ENCODE measurements around the gene CORO1C.

CORO1C gene

DNA sequence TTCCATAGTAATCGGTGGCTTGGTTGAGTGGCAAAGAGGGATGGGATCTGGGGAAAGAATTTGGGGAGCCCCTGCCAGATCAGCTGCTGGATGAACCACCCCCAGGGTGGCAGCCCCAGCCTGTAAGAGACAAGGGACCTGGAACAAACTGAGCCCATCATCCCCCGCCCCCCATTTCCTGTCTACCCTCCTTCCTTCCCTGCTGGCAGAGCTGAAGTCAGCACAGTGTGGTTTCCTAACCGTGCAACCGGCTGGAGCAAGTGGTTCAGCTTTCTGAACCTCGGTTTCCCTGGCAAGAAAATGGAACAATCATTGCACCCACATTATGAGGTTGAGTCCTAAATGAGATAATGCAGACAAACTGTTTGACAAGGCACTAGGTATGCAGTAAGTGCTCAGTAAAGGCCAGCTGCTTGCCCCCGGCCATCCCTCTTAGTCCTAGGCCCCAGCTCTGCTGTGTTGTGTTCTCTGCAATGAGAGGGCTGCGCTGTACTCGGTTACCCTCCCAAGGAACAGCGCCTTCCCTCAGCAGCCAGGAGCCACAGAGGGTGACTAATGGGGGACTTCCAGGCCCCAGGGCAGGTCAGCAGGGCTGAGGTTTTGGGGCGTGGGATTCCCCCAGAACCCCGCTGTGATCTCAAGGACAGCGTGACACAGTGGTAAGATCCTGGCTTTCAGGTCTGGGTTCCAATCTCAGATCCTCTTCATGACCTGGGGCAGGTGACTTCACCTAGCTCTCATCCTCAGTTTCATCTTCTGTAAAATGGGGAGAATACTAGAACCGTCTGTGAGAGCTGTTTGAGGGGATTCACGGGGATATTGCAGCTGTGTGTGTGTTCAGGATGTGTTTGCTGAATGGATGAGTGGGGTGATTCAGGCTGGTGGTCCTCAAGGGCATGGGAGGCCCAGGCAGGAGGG lies 114.1 kb downstream of the CORO1C start:
- H3K4me1 ChIP-seq (ENCODE audit: control insufficient read depth in 2 of 2, insufficient read depth in 2 of 2, low read length in 2 of 2): peaks cover 3 to 13% of the 10 kb centered on the region in 2 donors
- no peaks in the 10 kb centered on the region for H3K36me3 ChIP-seq (ENCODE audit: control insufficient read depth in 2 of 2, insufficient read depth in 2 of 2, low read length in 2 of 2)
- H3K9ac ChIP-seq (ENCODE audit: low read depth in 1 of 2, low read length in 2 of 2): peak overlapping the region in 1 of 2 donors; percentile 17
- H3K4me3 ChIP-seq (ENCODE audit: low read length in 2 of 2): no peak overlapping the region
- H3K27ac ChIP-seq (ENCODE audit: low read depth in 2 of 2, low read length in 2 of 2): peak overlapping the region in 1 of 2 donors; percentile 32
- H3K9me3 ChIP-seq (ENCODE audit: control insufficient read depth in 2 of 2, low read length in 2 of 2): peaks cover 0 to 3% of the 10 kb centered on the region in 2 donors
- H3K27me3 ChIP-seq (ENCODE audit: control insufficient read depth in 2 of 2, insufficient read depth in 2 of 2, low read length in 2 of 2): no peaks in the 10 kb centered on the region

DNA sequence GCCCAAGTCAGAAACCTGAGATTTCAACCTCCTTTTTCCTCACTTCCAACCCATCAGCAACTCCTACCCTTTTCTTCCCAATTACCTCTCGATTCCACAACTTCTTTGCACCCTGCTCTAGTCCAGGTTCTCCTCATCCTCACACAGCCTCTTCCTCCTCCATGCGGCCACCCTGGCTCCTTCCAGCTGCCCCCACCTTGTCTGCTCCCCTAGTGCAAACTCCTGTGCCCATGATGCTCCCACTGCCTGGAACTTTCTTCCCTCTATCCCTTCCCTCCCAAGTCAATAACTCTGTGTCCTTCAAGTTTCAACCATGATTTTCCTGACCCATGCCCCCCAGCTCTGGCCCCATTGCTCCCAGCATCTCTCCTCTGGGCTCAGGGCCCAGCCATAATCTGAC lies 115.0 kb downstream of the CORO1C start:
- peaks cover 0 to 3% of the 10 kb centered on the region in 2 donors for H3K9me3 ChIP-seq (ENCODE audit: control insufficient read depth in 2 of 2, low read length in 2 of 2)
- peaks cover 3 to 15% of the 10 kb centered on the region in 2 donors for H3K4me1 ChIP-seq (ENCODE audit: control insufficient read depth in 2 of 2, insufficient read depth in 2 of 2, low read length in 2 of 2)
- peak overlapping the region in 1 of 2 donors; percentile 32 for H3K27ac ChIP-seq (ENCODE audit: low read depth in 2 of 2, low read length in 2 of 2)
- H3K36me3 ChIP-seq (ENCODE audit: control insufficient read depth in 2 of 2, insufficient read depth in 2 of 2, low read length in 2 of 2): no peaks in the 10 kb centered on the region
- H3K9ac ChIP-seq (ENCODE audit: low read depth in 1 of 2, low read length in 2 of 2): no peak overlapping the region
- H3K4me3 ChIP-seq (ENCODE audit: low read length in 2 of 2): no peak overlapping the region
- H3K27me3 ChIP-seq (ENCODE audit: control insufficient read depth in 2 of 2, insufficient read depth in 2 of 2, low read length in 2 of 2): no peaks in the 10 kb centered on the region

DNA sequence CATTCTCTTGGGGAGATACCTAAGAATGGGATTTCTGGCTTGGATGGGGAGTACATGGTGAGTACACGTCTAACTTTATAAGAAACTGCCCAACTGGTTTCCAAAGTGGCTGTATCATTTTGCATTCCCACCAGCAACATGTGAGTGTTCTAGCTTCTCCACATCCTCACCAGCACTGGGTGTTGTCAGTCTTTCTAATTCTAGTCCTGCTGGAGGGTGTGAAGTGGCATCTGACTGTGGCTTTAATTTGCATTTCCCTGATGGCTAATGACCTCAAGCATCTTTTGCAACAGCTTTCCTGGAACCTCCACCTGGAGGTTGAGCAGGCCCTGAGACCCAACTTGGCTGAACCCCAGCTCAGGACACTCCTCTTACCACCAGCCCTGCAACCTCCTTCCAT lies 115.4 kb downstream of the CORO1C start:
- Histone ChIP-seq H3K4me3 (ENCODE audit: low read length in 2 of 2) (no peak overlapping the region), H3K4me1 (ENCODE audit: control insufficient read depth in 2 of 2, insufficient read depth in 2 of 2, low read length in 2 of 2) (peaks cover 3 to 15% of the 10 kb centered on the region in 2 donors), H3K9me3 (ENCODE audit: control insufficient read depth in 2 of 2, low read length in 2 of 2) (peaks cover 0 to 3% of the 10 kb centered on the region in 2 donors), H3K36me3 (ENCODE audit: control insufficient read depth in 2 of 2, insufficient read depth in 2 of 2, low read length in 2 of 2) (no peaks in the 10 kb centered on the region), H3K27ac (ENCODE audit: low read depth in 2 of 2, low read length in 2 of 2) (no peak overlapping the region), H3K27me3 (ENCODE audit: control insufficient read depth in 2 of 2, insufficient read depth in 2 of 2, low read length in 2 of 2) (no peaks in the 10 kb centered on the region), H3K9ac (ENCODE audit: low read depth in 1 of 2, low read length in 2 of 2) (no peak overlapping the region)

DNA sequence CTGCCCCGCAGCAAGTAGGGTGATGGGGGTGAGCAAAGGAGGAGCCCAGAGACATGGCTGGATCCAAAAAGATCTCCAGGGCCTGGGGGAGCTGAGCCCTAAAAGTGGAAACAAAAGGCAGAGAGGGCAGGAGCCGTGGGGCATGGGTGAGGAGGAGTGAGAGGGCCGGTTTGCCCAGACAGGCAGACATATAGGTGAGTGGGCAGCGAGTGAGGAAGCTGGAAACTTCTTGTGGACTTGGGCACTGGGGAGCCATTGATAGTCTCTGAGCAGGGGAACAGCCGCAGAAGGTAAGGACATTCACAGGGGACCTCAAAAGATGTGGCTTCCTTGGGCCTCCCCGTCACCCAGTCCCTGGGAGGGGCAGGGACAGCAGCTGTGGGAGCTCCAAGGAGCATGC lies 116.7 kb downstream of the CORO1C start:
- peaks cover 3 to 15% of the 10 kb centered on the region in 2 donors for H3K4me1 ChIP-seq (ENCODE audit: control insufficient read depth in 2 of 2, insufficient read depth in 2 of 2, low read length in 2 of 2)
- H3K4me3 ChIP-seq (ENCODE audit: low read length in 2 of 2): no peak overlapping the region
- H3K36me3 ChIP-seq (ENCODE audit: control insufficient read depth in 2 of 2, insufficient read depth in 2 of 2, low read length in 2 of 2): no peaks in the 10 kb centered on the region
- H3K9me3 ChIP-seq (ENCODE audit: control insufficient read depth in 2 of 2, low read length in 2 of 2): peaks cover 0 to 3% of the 10 kb centered on the region in 2 donors
- H3K27me3 ChIP-seq (ENCODE audit: control insufficient read depth in 2 of 2, insufficient read depth in 2 of 2, low read length in 2 of 2): no peaks in the 10 kb centered on the region
- H3K9ac ChIP-seq (ENCODE audit: low read depth in 1 of 2, low read length in 2 of 2): no peak overlapping the region
- H3K27ac ChIP-seq (ENCODE audit: low read depth in 2 of 2, low read length in 2 of 2): no peak overlapping the region

DNA sequence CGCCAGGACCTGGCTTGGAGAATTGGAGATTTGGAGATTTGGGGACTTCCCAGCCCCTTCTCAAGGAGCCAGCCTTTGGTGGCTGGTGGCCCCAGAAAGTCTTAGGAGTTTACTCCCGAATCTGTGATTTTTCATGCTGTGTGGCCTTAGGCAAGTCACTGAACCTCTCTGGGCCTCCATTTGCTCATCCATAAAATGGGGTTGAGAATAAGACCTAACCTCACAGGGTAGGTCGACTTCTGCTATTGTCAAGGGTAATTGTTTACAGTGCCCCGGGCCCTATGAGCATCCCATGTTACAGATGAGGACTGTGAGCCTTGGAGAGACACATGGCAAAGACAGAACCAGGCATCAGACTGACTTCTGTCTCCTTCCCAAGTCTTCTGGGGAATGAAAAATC lies 117.3 kb downstream of the CORO1C start:
- Histone ChIP-seq H3K4me1 (ENCODE audit: control insufficient read depth in 2 of 2, insufficient read depth in 2 of 2, low read length in 2 of 2) (peaks cover 3 to 15% of the 10 kb centered on the region in 2 donors), H3K27ac (ENCODE audit: low read depth in 2 of 2, low read length in 2 of 2) (no peak overlapping the region), H3K4me3 (ENCODE audit: low read length in 2 of 2) (no peak overlapping the region), H3K36me3 (ENCODE audit: control insufficient read depth in 2 of 2, insufficient read depth in 2 of 2, low read length in 2 of 2) (no peaks in the 10 kb centered on the region), H3K9ac (ENCODE audit: low read depth in 1 of 2, low read length in 2 of 2) (no peak overlapping the region), H3K9me3 (ENCODE audit: control insufficient read depth in 2 of 2, low read length in 2 of 2) (peaks cover 0 to 3% of the 10 kb centered on the region in 2 donors), H3K27me3 (ENCODE audit: control insufficient read depth in 2 of 2, insufficient read depth in 2 of 2, low read length in 2 of 2) (no peaks in the 10 kb centered on the region)

DNA sequence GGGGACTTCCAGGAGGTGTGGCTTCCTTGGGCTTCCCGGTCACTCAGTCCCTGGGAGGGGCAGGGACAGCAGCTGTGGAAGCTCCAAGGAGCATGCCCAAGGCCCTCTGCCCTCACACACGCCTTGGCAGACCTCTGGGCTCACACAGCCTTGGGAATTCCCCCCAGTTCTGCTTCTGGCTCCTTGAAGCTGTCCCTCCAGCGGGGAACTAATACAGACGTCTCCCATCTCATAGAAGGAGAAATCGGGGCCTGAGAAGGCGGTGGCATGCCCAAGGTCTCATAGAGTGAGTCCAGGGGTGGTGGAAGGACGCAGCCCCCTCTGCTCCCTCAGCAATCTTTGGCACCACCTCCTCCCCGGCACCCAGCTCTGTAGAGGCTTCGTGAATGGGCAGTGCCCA lies 117.8 kb downstream of the CORO1C start:
- Histone ChIP-seq H3K9ac (ENCODE audit: low read depth in 1 of 2, low read length in 2 of 2) (no peak overlapping the region), H3K27me3 (ENCODE audit: control insufficient read depth in 2 of 2, insufficient read depth in 2 of 2, low read length in 2 of 2) (no peaks in the 10 kb centered on the region), H3K9me3 (ENCODE audit: control insufficient read depth in 2 of 2, low read length in 2 of 2) (peaks cover 0 to 3% of the 10 kb centered on the region in 2 donors), H3K27ac (ENCODE audit: low read depth in 2 of 2, low read length in 2 of 2) (no peak overlapping the region), H3K4me3 (ENCODE audit: low read length in 2 of 2) (no peak overlapping the region), H3K36me3 (ENCODE audit: control insufficient read depth in 2 of 2, insufficient read depth in 2 of 2, low read length in 2 of 2) (no peaks in the 10 kb centered on the region), H3K4me1 (ENCODE audit: control insufficient read depth in 2 of 2, insufficient read depth in 2 of 2, low read length in 2 of 2) (peaks cover 3 to 15% of the 10 kb centered on the region in 2 donors)

DNA sequence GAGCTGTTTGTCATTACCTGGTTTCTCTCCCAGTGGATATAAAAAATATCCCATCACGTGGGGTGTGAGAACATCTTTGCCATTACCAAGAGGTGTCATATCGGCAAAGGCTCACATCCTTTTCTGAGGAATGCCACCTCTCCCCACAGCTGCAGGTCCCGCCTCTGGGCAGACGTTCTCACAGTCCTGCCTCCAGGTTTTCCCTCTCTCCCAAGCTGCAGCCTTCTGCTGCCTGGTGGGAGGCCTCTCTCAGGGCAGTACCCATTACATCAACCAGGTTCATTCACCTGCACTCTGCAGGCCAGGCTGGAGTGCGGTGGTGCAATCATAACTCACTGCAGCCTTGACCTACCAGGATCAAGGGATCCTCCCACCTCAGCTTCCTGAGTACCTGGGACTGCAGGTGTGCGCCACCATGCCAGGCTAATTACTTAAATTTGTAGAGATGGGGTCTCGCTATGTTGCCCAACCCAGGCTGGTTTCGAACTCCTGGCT lies 118.5 kb downstream of the CORO1C start:
- Histone ChIP-seq H3K4me3 (ENCODE audit: low read length in 2 of 2) (no peak overlapping the region), H3K27ac (ENCODE audit: low read depth in 2 of 2, low read length in 2 of 2) (no peak overlapping the region), H3K9ac (ENCODE audit: low read depth in 1 of 2, low read length in 2 of 2) (no peak overlapping the region), H3K9me3 (ENCODE audit: control insufficient read depth in 2 of 2, low read length in 2 of 2) (peaks cover 0 to 3% of the 10 kb centered on the region in 2 donors), H3K36me3 (ENCODE audit: control insufficient read depth in 2 of 2, insufficient read depth in 2 of 2, low read length in 2 of 2) (no peaks in the 10 kb centered on the region), H3K4me1 (ENCODE audit: control insufficient read depth in 2 of 2, insufficient read depth in 2 of 2, low read length in 2 of 2) (peaks cover 3 to 9% of the 10 kb centered on the region in 2 donors), H3K27me3 (ENCODE audit: control insufficient read depth in 2 of 2, insufficient read depth in 2 of 2, low read length in 2 of 2) (no peaks in the 10 kb centered on the region)

DNA sequence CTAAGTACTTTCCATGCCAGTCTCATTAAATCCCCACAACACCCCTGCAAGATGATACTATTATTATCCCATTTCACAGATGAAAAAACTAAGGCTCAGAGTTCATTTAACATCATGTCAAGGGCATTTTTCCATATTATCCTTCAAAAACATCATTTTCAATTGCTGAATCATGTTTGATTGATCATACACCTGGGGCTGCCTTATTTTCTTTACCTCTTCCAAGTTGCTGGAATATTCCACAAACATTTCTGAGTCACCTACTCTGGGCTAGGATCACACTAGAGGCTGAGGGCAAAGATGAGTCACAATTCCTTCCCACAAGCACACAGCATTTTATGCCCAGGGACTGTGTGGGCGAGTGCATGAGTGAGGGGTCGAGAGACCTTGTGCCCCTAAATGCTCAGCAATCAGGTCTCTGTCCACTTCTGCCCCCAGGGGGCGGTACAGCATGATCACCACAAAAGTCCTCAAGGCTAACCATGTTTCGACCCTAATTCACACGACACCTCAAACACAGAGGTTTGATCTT lies 119.4 kb downstream of the CORO1C start:
- Histone ChIP-seq H3K27ac (ENCODE audit: low read depth in 2 of 2, low read length in 2 of 2) (no peak overlapping the region), H3K36me3 (ENCODE audit: control insufficient read depth in 2 of 2, insufficient read depth in 2 of 2, low read length in 2 of 2) (no peaks in the 10 kb centered on the region), H3K9ac (ENCODE audit: low read depth in 1 of 2, low read length in 2 of 2) (no peak overlapping the region), H3K4me1 (ENCODE audit: control insufficient read depth in 2 of 2, insufficient read depth in 2 of 2, low read length in 2 of 2) (peaks cover 0 to 5% of the 10 kb centered on the region in 2 donors), H3K4me3 (ENCODE audit: low read length in 2 of 2) (no peak overlapping the region), H3K27me3 (ENCODE audit: control insufficient read depth in 2 of 2, insufficient read depth in 2 of 2, low read length in 2 of 2) (no peaks in the 10 kb centered on the region), H3K9me3 (ENCODE audit: control insufficient read depth in 2 of 2, low read length in 2 of 2) (peaks cover 0 to 3% of the 10 kb centered on the region in 2 donors)

DNA sequence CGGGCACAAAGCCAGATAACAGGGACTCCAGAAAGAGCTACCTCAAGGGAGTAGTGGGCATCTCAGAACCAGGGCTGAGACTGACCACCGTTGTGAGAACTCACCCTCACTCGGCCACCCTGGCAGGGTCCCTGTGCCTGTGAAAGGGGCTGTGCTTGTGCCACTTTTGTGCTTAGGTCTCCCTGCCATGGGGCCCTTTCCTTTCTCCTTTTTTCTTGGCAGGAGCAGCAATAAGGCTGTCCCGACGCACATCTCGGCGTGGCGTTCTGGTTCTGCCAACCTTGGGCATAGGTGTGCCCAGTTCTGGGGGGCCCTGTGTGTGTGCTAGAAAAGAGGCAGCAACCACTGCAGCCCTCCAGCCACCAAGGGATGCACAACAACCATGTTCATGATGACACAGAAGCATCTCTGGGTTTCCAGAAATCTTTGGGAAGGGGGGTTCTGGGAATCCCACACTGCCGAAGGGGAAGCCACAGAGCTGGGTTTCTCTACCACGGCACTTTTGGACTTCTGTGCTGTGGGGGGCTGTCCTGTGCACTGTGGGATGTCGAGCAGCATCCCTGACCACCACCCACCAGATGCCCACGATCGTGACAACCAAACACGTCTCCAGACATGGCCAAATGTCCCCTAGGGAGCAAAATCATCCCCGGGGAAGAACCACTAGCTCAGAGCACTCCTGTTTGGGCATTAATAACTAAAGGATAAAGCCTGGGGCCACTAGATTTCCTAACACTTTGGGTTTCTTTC lies 120.3 kb downstream of the CORO1C start:
- Histone ChIP-seq H3K36me3 (ENCODE audit: control insufficient read depth in 2 of 2, insufficient read depth in 2 of 2, low read length in 2 of 2) (no peaks in the 10 kb centered on the region), H3K27ac (ENCODE audit: low read depth in 2 of 2, low read length in 2 of 2) (no peak overlapping the region), H3K4me3 (ENCODE audit: low read length in 2 of 2) (no peak overlapping the region)

More for the DNA sequence above, 120.3 kb downstream of the CORO1C start:
- peaks cover 0 to 2% of the 10 kb centered on the region in 2 donors for H3K4me1 ChIP-seq (ENCODE audit: control insufficient read depth in 2 of 2, insufficient read depth in 2 of 2, low read length in 2 of 2)
- no peaks in the 10 kb centered on the region for H3K27me3 ChIP-seq (ENCODE audit: control insufficient read depth in 2 of 2, insufficient read depth in 2 of 2, low read length in 2 of 2)
- peaks cover 0 to 3% of the 10 kb centered on the region in 2 donors for H3K9me3 ChIP-seq (ENCODE audit: control insufficient read depth in 2 of 2, low read length in 2 of 2)
- no peak overlapping the region for H3K9ac ChIP-seq (ENCODE audit: low read depth in 1 of 2, low read length in 2 of 2)
